H1 (cell line): ENCODE data around the gene FRMD4A. TPM values are rescaled to one million over a fixed set of nuclear protein-coding genes. Genes with fewer than 3 reads are reported as not detected.

Experiments used
- CTCF ChIA-PET: fragments of 300-600 bp; sonication (Branson Sonifier 250); formaldehyde crosslinking; loops from one replicate; lab custom pipeline; 2021; ENCODE audit not compliant: partially characterized antibody; lab: Charles Lee
- POLR2A ChIA-PET: fragments of 300-600 bp; sonication (Branson Sonifier 250); formaldehyde crosslinking; loops from one replicate; lab custom pipeline; 2021; ENCODE audit warnings: inconsistent platforms; ENCODE audit not compliant: partially characterized antibody; lab: Charles Lee
- DNase-seq, 2 experiments: peaks; one replicate each; pipeline versions ENCODE4 v3.0.0 to v3.0.0-alpha.2; 2010 to 2022; ENCODE audit warnings: low spot score in 2 of 2, low read depth in 1 of 2, mixed read lengths in 1 of 2
- FAIRE-seq: peaks from 2 replicates; lab custom pipeline; 2011; peaks lifted over from hg19 to GRCh38; lab: Jason Lieb, UNC
- H2AFZ ChIP-seq: 2 replicates; pipeline ENCODE4 v1.8.1; 2012; ENCODE audit warnings: low read length, inconsistent platforms
- H2AK5ac ChIP-seq: 2 replicates; pipeline ENCODE4 v1.6.1; 2013; ENCODE audit warnings: low read depth, low read length
- H2BK120ac ChIP-seq: replicated peaks from 2 replicates; pipeline ENCODE3; 2013; ENCODE audit warnings: low read depth, low read length, inconsistent platforms
- H2BK12ac ChIP-seq: 2 replicates; pipeline ENCODE4 v1.6.1; 2013; ENCODE audit warnings: low read depth, low read length
- H2BK15ac ChIP-seq: 2 replicates; pipeline ENCODE4 v1.6.1; 2013; ENCODE audit warnings: low read length
- H2BK20ac ChIP-seq: 2 replicates; pipeline ENCODE4 v1.6.1; 2013; ENCODE audit warnings: low read length
- H2BK5ac ChIP-seq: 2 replicates; pipeline ENCODE4 v1.6.1; 2013; ENCODE audit warnings: low read depth, low read length
- H3K14ac ChIP-seq: 2 replicates; pipeline ENCODE4 v1.6.1; 2013; ENCODE audit warnings: inconsistent platforms; ENCODE audit not compliant: insufficient read length
- H3K18ac ChIP-seq: 2 replicates; pipeline ENCODE4 v1.6.1; 2013; ENCODE audit warnings: low read length; ENCODE audit errors: extremely low read depth
- H3K23ac ChIP-seq: 2 replicates; pipeline ENCODE4 v1.6.1; 2013; ENCODE audit warnings: inconsistent platforms; ENCODE audit not compliant: insufficient read length
- H3K23me2 ChIP-seq: 2 replicates; pipeline ENCODE4 v1.6.1; 2013; ENCODE audit warnings: low read depth, low read length
- H3K27ac ChIP-seq: 2 replicates; pipeline ENCODE4 v1.6.1; 2011; ENCODE audit warnings: low read depth, low read length, inconsistent platforms
- H3K27me3 ChIP-seq, 4 experiments: replicated peaks in 1 of 4; 1 replicate in 1 of 4; 2 replicates in 3 of 4; pipeline versions ENCODE4 v1.6.1 to v1.8.1; 2011 to 2013; ENCODE audit warnings: low read length in 3 of 4, mild to moderate bottlenecking in 3 of 4, inconsistent platforms in 2 of 4, mixed read lengths in 2 of 4, moderate library complexity in 1 of 4; ENCODE audit not compliant: control insufficient read depth in 3 of 4, insufficient read depth in 3 of 4; ENCODE audit errors: extremely low read depth in 1 of 4
- H3K36me3 ChIP-seq, 4 experiments: 2 replicates each; pipeline versions ENCODE4 v1.6.1 to v1.8.1; 2011 to 2013; ENCODE audit warnings: mild to moderate bottlenecking in 4 of 4, low read length in 3 of 4, moderate library complexity in 2 of 4, control low read depth in 1 of 4, inconsistent platforms in 1 of 4; ENCODE audit not compliant: insufficient read depth in 4 of 4, control insufficient read depth in 2 of 4
- H3K4ac ChIP-seq: replicated peaks from 2 replicates; pipeline ENCODE3; 2013; ENCODE audit warnings: low read length, low read depth, mixed read lengths, inconsistent platforms; ENCODE audit not compliant: insufficient read length
- H3K4me1 ChIP-seq, 4 experiments: replicated peaks in 1 of 4; 1 replicate in 1 of 4; 2 replicates in 3 of 4; pipeline versions ENCODE4 v1.6.1 to v1.8.1; 2011 to 2013; ENCODE audit warnings: low read length in 3 of 4, inconsistent platforms in 2 of 4, mixed read lengths in 1 of 4; ENCODE audit not compliant: insufficient read depth in 4 of 4, control insufficient read depth in 3 of 4
- H3K4me2 ChIP-seq, 2 experiments: 2 replicates each; pipeline versions ENCODE4 v1.6.1 to v1.8.1; 2011 to 2013; ENCODE audit warnings: low read depth in 2 of 2, low read length in 2 of 2, control low read depth in 1 of 2, inconsistent platforms in 1 of 2, mild to moderate bottlenecking in 1 of 2; ENCODE audit not compliant: insufficient read depth in 1 of 2
- H3K4me3 ChIP-seq, 4 experiments: fragments of 200-600, 300-600 bp in 1 of 4; sonication (generic), shearing (Covaris generic), sonication (Bioruptor Twin) in 1 of 4; 2 replicates each; pipeline versions ENCODE4 v1.5.1 to v1.8.1; 2011 to 2016; ENCODE audit warnings: low read length in 4 of 4, low read depth in 3 of 4, control low read depth in 2 of 4, inconsistent platforms in 2 of 4, mild to moderate bottlenecking in 2 of 4, mixed read lengths in 1 of 4, moderate library complexity in 1 of 4; ENCODE audit not compliant: insufficient read depth in 2 of 4; ENCODE audit errors: extremely low read depth in 1 of 4
- H3K56ac ChIP-seq: replicated peaks from 2 replicates; pipeline ENCODE3; 2013; ENCODE audit warnings: low read depth, mild to moderate bottlenecking, mixed read lengths, low read length, inconsistent platforms; ENCODE audit not compliant: insufficient read length
- H3K79me1 ChIP-seq: 2 replicates; pipeline ENCODE4 v1.6.1; 2013; ENCODE audit warnings: low read depth, low read length, control low read depth
- H3K79me2 ChIP-seq, 2 experiments: 2 replicates each; pipeline versions ENCODE4 v1.6.1 to v1.8.1; 2012 to 2013; ENCODE audit warnings: low read length in 2 of 2, mild to moderate bottlenecking in 2 of 2, inconsistent platforms in 1 of 2; ENCODE audit not compliant: insufficient read depth in 2 of 2, control insufficient read depth in 1 of 2
- H3K9ac ChIP-seq, 4 experiments: replicated peaks in 1 of 4; 1 replicate in 1 of 4; 2 replicates in 3 of 4; pipeline versions ENCODE4 v1.6.1 to v1.8.1; 2011 to 2013; ENCODE audit warnings: low read depth in 3 of 4, low read length in 3 of 4, control low read depth in 2 of 4, mild to moderate bottlenecking in 2 of 4, moderate library complexity in 2 of 4, inconsistent platforms in 1 of 4; ENCODE audit errors: extremely low read depth in 1 of 4
- H3K9me3 ChIP-seq, 2 experiments: 2 replicates each; pipeline versions ENCODE4 v1.6.1 to v1.8.1; 2012 to 2013; ENCODE audit warnings: mild to moderate bottlenecking in 2 of 2, moderate library complexity in 2 of 2, control low read depth in 1 of 2, inconsistent platforms in 1 of 2, low read depth in 1 of 2, low read length in 1 of 2, mixed read lengths in 1 of 2; ENCODE audit not compliant: insufficient read depth in 2 of 2
- H4K20me1 ChIP-seq, 2 experiments: replicated peaks in 1 of 2; 2 replicates each; pipeline versions ENCODE3 to v1.8.1; 2011 to 2013; ENCODE audit warnings: inconsistent platforms in 2 of 2, low read length in 2 of 2, mild to moderate bottlenecking in 1 of 2; ENCODE audit not compliant: insufficient read depth in 2 of 2, control insufficient read depth in 1 of 2
- H4K5ac ChIP-seq: 2 replicates; pipeline ENCODE4 v1.6.1; 2013; ENCODE audit warnings: low read length, low read depth, mixed read lengths, inconsistent platforms; ENCODE audit not compliant: insufficient read length
- H4K8ac ChIP-seq: 2 replicates; pipeline ENCODE4 v1.8.0; 2013; ENCODE audit warnings: mild to moderate bottlenecking, moderate library complexity, low read length, inconsistent platforms; ENCODE audit not compliant: insufficient read depth; ENCODE audit errors: extremely low read depth
- H4K91ac ChIP-seq: replicated peaks from 2 replicates; pipeline ENCODE3; 2013; ENCODE audit warnings: low read length, mixed read lengths, inconsistent platforms; ENCODE audit not compliant: insufficient read length
- BRCA1 ChIP-seq: IDR thresholded peaks from 2 replicates; pipeline ENCODE4 v1.6.1; 2012; ENCODE audit warnings: low read depth, low read length, improper control_type of control experiment
- KDM4A ChIP-seq: IDR thresholded peaks from one replicate; pipeline ENCODE4 v1.7.1; 2012; ENCODE audit warnings: low read depth, mild to moderate bottlenecking, moderate library complexity, low read length, inconsistent platforms; ENCODE audit not compliant: severe bottlenecking
- WGBS, 2 experiments: shearing (Covaris generic) in 1 of 2; methylation state at CpG; one replicate each; pipeline versions ENCODE4 v1.1.6 to v1.1.7; 2013 to 2015; ENCODE audit warnings: low lambda C conversion rate in 2 of 2, mixed read lengths in 2 of 2, inconsistent platforms in 1 of 2, low coverage in 1 of 2, missing lambda C conversion rate in 1 of 2; ENCODE audit not compliant: insufficient replicate concordance in 2 of 2, insufficient coverage in 1 of 2, insufficient read length in 1 of 2; ENCODE audit errors: extremely low coverage in 1 of 2, missing lambda C conversion rate in 1 of 2; 5-methylcytosine and 5-hydroxymethylcytosine counted together
- polyA plus RNA-seq, 7 experiments: library from polyadenylated mRNA; depleted of rRNA in 3 of 7; stranded (reverse) in 5 of 7; unstranded in 2 of 7; fragments of >200 nt in 5 of 7; fragments of 200-250 nt in 2 of 7; gene quantifications; 1 replicate in 5 of 7; 2 replicates in 1 of 7; 4 replicates in 1 of 7; pipeline versions ENCODE4 v1.2.1 to v1.2.3, GENCODE V29; 2011 to 2013; ENCODE audit warnings: missing spikeins in 2 of 7, mixed read lengths in 2 of 7
- total RNA-seq: library from RNA; stranded (reverse); fragmentation: NEBNext Ultra II Directional; extraction: Animal tissue kit (Norgen Biotek cat#: 25700); gene quantifications from 2 replicates; pipeline ENCODE4 v1.2.1, GENCODE V29; 2021

The FRMD4A gene
- total and polyA plus RNA-seq, 2 of the 8 experiments (the other 6 are each of a cell fraction or from before 2014, with no cell fraction given) = 38.6 to 39.6 TPM

DNA sequence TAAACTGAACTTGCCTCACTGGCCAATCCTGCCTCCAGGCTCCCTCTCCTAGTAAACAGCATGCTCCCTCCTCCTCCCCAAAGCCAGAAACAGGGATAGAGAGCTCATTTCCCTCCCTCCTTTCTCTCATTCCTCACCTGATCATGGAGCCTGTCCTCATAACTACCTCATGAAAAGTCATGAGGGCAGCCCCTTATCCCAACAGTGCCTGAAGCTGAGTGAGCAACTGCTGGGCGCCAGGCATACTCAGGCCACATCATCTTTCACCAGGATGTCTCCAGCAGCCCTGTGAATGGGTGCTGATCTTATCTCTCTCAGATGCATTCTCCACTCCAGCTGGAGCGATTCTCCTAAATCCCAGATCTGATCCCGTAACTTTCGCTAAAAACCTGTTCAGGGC is 436.8 kb downstream of the FRMD4A start:
- no peak overlapping the region; a peak in 1 of 7 replicates for H3K9ac ChIP-seq
- WGBS, 2 experiments = 96% methylated on average over 4 of the region's 4 CpGs; no CpG with 5 or more reads in 1 of the 2 experiments
- CTCF ChIA-PET = interaction anchor here (0.9 to 1.8 kb wide), 2 partner anchors 19 to 25 kb away, joined by 3 to 5 read pairs; no protein-coding TSS in a partner anchor

More for the DNA sequence above, 436.8 kb downstream of the FRMD4A start:
- Histone ChIP-seq H2AFZ (no peak overlapping the region), H2BK5ac (0 out of 2 replicates have a peak overlapping the region, but pooled peaks have one; percentile 30), H2BK12ac (peak overlapping the region; percentile 75; the same call in 1 of the 2 replicates), H3K4me1 (peaks cover 6 to 22% (median 8%) of the 10 kb centered on the region in 4 experiments; a peak in 6 of 7 replicates), H4K91ac (no peak overlapping the region), H3K4ac (no peak overlapping the region), H2BK120ac (no peak overlapping the region), H2AK5ac (no peak overlapping the region; the same call in 1 of the 2 replicates), H4K20me1 (peaks cover 0 to 2% of the 10 kb centered on the region in 2 experiments)
- TF ChIP-seq KDM4A (no peak), BRCA1 (no peak)
- TF ChIP-seq, all 59 proteins: peak for 0
- H3K18ac ChIP-seq = peak overlapping the region; percentile 71; the same call in 1 of the 2 replicates
- H4K8ac ChIP-seq = no peak overlapping the region
- no peak overlapping the region for H3K23ac ChIP-seq
- H3K36me3 ChIP-seq = no peaks in the 10 kb centered on the region
- H3K23me2 ChIP-seq = peaks cover 7% of the 10 kb centered on the region; the same call in 1 of the 2 replicates
- H3K27me3 ChIP-seq = peaks cover 0 to 15% (median 6%) of the 10 kb centered on the region in 4 experiments; a peak in 5 of 7 replicates
- H3K56ac ChIP-seq = no peak overlapping the region
- H3K4me3 ChIP-seq = no peak overlapping the region; a peak in 1 of 8 replicates
- no peak overlapping the region for H4K5ac ChIP-seq
- POLR2A ChIA-PET = interaction anchor here (0.6 to 2.0 kb wide), 5 partner anchors 9 to 1280 kb away, joined by 3 to 9 read pairs (median 4); no protein-coding TSS in a partner anchor
- H2BK15ac ChIP-seq = no peak overlapping the region; the same call in 1 of the 2 replicates
- peaks cover 6 to 16% of the 10 kb centered on the region in 2 experiments for H3K79me2 ChIP-seq
- FAIRE-seq (no peak), DNase-seq (no peak)
- peaks cover 2% of the 10 kb centered on the region; the same call in 1 of the 2 replicates for H3K79me1 ChIP-seq
- H3K27ac ChIP-seq = no peak overlapping the region
- H3K4me2 ChIP-seq = 0 out of 4 replicates have a peak overlapping the region, but pooled peaks of 1 of the 2 experiments have one; percentile 4
- H3K14ac ChIP-seq = no peak overlapping the region
- H3K9me3 ChIP-seq = no peaks in the 10 kb centered on the region
- H2BK20ac ChIP-seq = peak overlapping the region; percentile 76; the same call in 1 of the 2 replicates
